IPS-18a (cell line): Measurements from ENCODE around the gene BAAT.

Source experiments
- H3K27ac ChIP-seq: one replicate; pipeline ENCODE4 v1.5.1; 2013; ENCODE audit warnings: low read length
- H3K27me3 ChIP-seq: one replicate; pipeline ENCODE4 v1.6.1; 2013; ENCODE audit warnings: mild to moderate bottlenecking, low read length; ENCODE audit not compliant: control insufficient read depth, insufficient read depth
- H3K36me3 ChIP-seq: one replicate; pipeline ENCODE4 v1.6.1; 2013; ENCODE audit warnings: low read depth, low read length; ENCODE audit not compliant: control insufficient read depth
- H3K4me1 ChIP-seq: one replicate; pipeline ENCODE4 v1.6.1; 2013; ENCODE audit warnings: low read depth, low read length; ENCODE audit not compliant: control insufficient read depth
- H3K4me3 ChIP-seq: one replicate; pipeline ENCODE4 v1.5.1; 2013; ENCODE audit warnings: low read length
- H3K9ac ChIP-seq: one replicate; pipeline ENCODE4 v1.6.1; 2013; ENCODE audit warnings: mild to moderate bottlenecking, low read length, moderate library complexity
- H3K9me3 ChIP-seq: one replicate; pipeline ENCODE4 v1.6.1; 2013; ENCODE audit warnings: low read depth, low read length; ENCODE audit not compliant: control insufficient read depth

Gene BAAT

GRCh38 chr9:101417977-101418376, 33.2 kb upstream of the BAAT start:
- Histone ChIP-seq H3K27me3 (no peaks in the 10 kb centered on the region), H3K27ac (no peak overlapping the region), H3K36me3 (no peaks in the 10 kb centered on the region), H3K9ac (no peak overlapping the region), H3K9me3 (no peaks in the 10 kb centered on the region), H3K4me3 (no peak overlapping the region), H3K4me1 (peaks cover 3% of the 10 kb centered on the region)

DNA sequence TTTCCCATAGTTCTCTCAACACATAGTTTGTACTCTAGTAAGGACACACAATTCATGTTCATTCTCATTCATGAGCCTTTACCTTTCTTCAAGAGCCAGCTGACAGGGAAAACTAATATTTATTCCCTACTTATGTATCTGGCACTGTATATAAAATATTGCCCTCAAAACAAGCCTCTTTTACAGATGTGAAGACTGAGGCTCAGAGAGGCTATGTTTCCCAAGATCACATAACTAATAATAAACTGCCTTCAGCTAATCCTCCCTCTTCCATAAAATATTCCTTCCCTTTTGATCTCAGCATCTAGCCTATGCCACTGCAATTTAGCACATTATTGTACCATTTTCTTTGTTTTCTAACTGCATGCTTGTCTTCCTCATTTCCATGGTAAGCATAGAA, 32.6 kb upstream of the BAAT start:
- Histone ChIP-seq H3K4me1 (peaks cover 2% of the 10 kb centered on the region), H3K9ac (no peak overlapping the region), H3K4me3 (no peak overlapping the region), H3K9me3 (no peaks in the 10 kb centered on the region), H3K27ac (no peak overlapping the region), H3K36me3 (no peaks in the 10 kb centered on the region), H3K27me3 (no peaks in the 10 kb centered on the region)

DNA sequence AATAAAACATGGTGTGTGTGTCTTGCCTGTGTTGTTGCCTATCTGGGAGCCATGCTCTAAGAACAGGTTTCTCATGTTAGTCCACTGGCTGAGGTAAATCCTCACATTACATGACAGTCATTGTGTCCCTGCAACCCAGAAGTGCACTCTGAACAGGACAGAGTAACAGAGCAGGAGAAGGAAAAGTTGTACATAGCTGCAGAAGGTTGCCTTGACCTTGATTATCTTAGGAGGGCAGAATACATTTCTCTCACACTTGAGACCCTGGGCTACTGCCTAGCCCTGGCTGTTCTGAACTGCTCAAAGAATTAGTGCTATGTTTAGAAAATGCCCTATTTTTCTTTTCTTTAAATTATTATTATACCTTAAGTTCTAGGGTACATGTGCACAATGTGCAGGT, 30.8 kb upstream of the BAAT start:
- Histone ChIP-seq H3K27ac (no peak overlapping the region), H3K27me3 (no peaks in the 10 kb centered on the region), H3K4me1 (no peaks in the 10 kb centered on the region), H3K9ac (no peak overlapping the region), H3K36me3 (no peaks in the 10 kb centered on the region), H3K4me3 (no peak overlapping the region), H3K9me3 (peaks cover 7% of the 10 kb centered on the region)

DNA sequence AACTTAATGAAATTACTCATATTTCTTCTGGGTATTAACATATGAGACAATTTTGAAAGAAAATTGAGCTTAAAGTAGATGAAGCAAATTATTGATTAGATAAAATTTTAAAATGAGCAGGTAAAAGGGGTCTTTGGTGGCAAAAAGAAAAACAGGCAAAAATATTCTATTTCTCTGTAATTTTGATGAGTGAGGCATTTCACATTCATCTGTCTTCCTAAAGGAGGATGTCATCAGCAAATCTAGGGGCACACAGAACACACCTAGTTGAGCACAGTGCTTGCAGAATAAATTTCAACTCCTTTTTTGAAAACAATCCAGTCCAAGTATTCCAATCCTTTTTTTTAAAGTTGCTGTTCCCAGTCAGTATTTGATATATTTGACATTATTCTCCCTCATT, 30.0 kb upstream of the BAAT start:
- no peaks in the 10 kb centered on the region for H3K4me1 ChIP-seq
- no peak overlapping the region for H3K4me3 ChIP-seq
- H3K9me3 ChIP-seq: peaks cover 14% of the 10 kb centered on the region
- H3K27ac ChIP-seq: no peak overlapping the region
- H3K36me3 ChIP-seq: peaks cover 1% of the 10 kb centered on the region
- H3K27me3 ChIP-seq: no peaks in the 10 kb centered on the region
- no peak overlapping the region for H3K9ac ChIP-seq

DNA sequence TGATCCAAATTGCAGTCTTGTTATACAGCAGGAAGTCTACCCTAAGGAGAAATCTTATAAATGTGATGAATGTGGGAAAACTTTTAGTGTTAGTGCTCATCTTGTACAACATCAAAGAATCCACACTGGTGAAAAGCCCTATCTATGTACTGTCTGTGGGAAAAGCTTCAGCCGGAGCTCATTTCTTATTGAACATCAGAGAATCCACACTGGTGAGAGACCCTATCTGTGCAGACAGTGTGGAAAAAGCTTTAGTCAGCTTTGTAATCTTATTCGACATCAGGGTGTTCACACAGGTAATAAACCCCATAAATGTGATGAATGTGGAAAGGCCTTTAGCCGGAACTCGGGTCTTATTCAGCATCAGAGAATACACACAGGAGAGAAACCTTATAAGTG, 24.3 kb upstream of the BAAT start:
- Histone ChIP-seq H3K4me1 (no peaks in the 10 kb centered on the region), H3K27ac (no peak overlapping the region), H3K9me3 (peaks cover 54% of the 10 kb centered on the region), H3K9ac (no peak overlapping the region), H3K36me3 (peaks cover 41% of the 10 kb centered on the region), H3K4me3 (no peak overlapping the region), H3K27me3 (no peaks in the 10 kb centered on the region)

- H3K9me3 ChIP-seq: peaks cover 54% of the 10 kb centered on the region
- H3K4me3 ChIP-seq: no peak overlapping the region
- H3K36me3 ChIP-seq: peaks cover 47% of the 10 kb centered on the region
- no peaks in the 10 kb centered on the region for H3K27me3 ChIP-seq
- H3K9ac ChIP-seq: no peak overlapping the region
- no peaks in the 10 kb centered on the region for H3K4me1 ChIP-seq
- H3K27ac ChIP-seq: no peak overlapping the region
Measured at GRCh38 chr9:101408374-101409078, 23.7 kb upstream of the BAAT start.

GRCh38 chr9:101403516-101404285, 18.9 kb upstream of the BAAT start:
- Histone ChIP-seq H3K27me3 (no peaks in the 10 kb centered on the region), H3K4me3 (no peak overlapping the region), H3K4me1 (peaks cover 7% of the 10 kb centered on the region), H3K9me3 (peaks cover 29% of the 10 kb centered on the region), H3K9ac (no peak overlapping the region), H3K36me3 (peaks cover 60% of the 10 kb centered on the region), H3K27ac (no peak overlapping the region)

- no peak overlapping the region for H3K9ac ChIP-seq
- H3K4me1 ChIP-seq: peaks cover 12% of the 10 kb centered on the region
- H3K9me3 ChIP-seq: peaks cover 7% of the 10 kb centered on the region
- peak overlapping the region; percentile 85 for H3K4me3 ChIP-seq
- H3K36me3 ChIP-seq: peaks cover 39% of the 10 kb centered on the region
- no peaks in the 10 kb centered on the region for H3K27me3 ChIP-seq
- H3K27ac ChIP-seq: no peak overlapping the region
Measured at GRCh38 chr9:101400120-101400519, 15.3 kb upstream of the BAAT start.

DNA sequence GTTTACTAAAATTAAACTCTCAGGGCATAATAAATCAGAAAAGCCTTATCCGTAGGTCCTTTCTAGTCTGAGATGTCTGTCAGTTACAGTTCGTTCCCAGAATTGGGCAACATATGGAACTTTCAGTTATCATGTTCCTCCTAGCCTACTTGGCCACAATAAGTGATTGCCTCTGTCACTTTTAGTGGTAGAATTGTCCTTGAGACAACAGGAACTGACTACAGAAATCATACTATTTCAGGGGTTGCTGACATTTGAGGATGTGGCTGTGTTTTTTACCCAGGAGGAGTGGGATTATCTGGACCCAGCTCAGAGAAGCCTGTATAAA, 14.8 kb upstream of the BAAT start:
- Histone ChIP-seq H3K4me3 (peak overlapping the region; percentile 85), H3K36me3 (peaks cover 33% of the 10 kb centered on the region), H3K9ac (peak overlapping the region; percentile 64), H3K27me3 (no peaks in the 10 kb centered on the region), H3K9me3 (peaks cover 3% of the 10 kb centered on the region), H3K27ac (no peak overlapping the region), H3K4me1 (peaks cover 12% of the 10 kb centered on the region)

- peaks cover 12% of the 10 kb centered on the region for H3K4me1 ChIP-seq
- no peak overlapping the region for H3K27ac ChIP-seq
- peak overlapping the region; percentile 64 for H3K9ac ChIP-seq
- H3K9me3 ChIP-seq: peaks cover 3% of the 10 kb centered on the region
- no peaks in the 10 kb centered on the region for H3K27me3 ChIP-seq
- peaks cover 32% of the 10 kb centered on the region for H3K36me3 ChIP-seq
- peak overlapping the region; percentile 85 for H3K4me3 ChIP-seq
Measured at GRCh38 chr9:101398930-101399642, 14.3 kb upstream of the BAAT start.

DNA sequence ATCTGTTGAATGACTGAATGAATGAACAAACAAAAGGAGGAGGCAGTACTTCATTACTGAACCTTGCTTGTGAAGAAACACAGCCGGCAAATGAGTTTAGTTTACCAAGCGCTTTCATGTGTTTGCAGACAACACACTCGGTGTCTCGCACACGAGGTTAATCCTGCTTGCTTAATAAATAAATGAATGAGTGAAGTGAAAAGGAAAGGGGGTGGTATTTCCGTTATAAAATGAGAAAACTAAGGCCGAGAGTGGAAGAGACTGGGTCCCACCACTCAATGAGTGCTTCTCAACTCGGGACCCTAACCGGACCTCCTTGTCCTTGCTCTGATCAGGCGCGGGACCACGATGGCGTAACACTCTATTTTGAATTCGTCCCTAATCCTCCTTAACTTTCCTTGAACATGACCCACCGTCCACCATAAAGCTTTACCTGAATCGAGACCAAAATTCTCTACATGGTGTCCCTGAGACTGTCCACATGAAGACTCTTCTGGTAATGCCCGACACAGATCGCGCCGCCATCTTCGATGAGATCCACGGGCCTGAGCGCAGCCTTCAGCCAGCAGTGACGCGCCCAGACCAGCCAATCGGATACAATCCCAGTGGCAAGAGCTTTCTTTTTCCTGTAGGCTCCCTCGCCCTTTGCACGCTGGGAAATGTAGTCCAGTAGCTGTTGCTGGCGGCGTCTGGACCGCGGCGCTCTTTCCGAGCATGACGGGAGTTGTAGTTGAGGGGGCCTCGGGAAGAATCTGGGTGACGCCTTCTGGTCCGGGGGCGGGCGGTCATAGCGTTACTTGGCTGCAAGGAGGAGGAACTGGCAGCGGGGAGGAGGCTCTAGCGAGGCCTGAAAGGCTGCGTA, 13.5 kb upstream of the BAAT start, which contains the start of the genes MRPL50 and ZNF189:
MRPL50 (minus strand) TSS at position 551 of the 862 bp plus-strand sequence; CDS start at position 525, 26 bp downstream.
ZNF189 (plus strand) TSS at position 784 of the 862 bp plus-strand sequence. CDS start 306 bp downstream, outside the sequence.
- peak within 1 kb of the TSS; percentile 86 for H3K27ac ChIP-seq
- H3K4me1 ChIP-seq: peaks cover 12% of the 10 kb centered on the region
- no peaks in the 10 kb centered on the region for H3K27me3 ChIP-seq
- peak within 1 kb of the TSS; percentile 85 for H3K4me3 ChIP-seq
- peaks cover 5% of the 10 kb centered on the region for H3K9me3 ChIP-seq
- H3K9ac ChIP-seq: peak within 1 kb of the TSS; percentile 86
- H3K36me3 ChIP-seq: peaks cover 26% of the 10 kb centered on the region
